ENCODE measurements around the gene ADARB1.

ADARB1 gene

GRCh38 chr21:45224189-45224938 is 150.0 kb downstream of the ADARB1 start:
- ChIA-PET CTCF (no interaction called here), POLR2A (no interaction called here)
- DNase-seq (ENCODE audit: extremely low spot score), result no peak
- no peak for TF ChIP-seq FOXA1 (IDR thresholded peaks at IDR 0.05)
- TF ChIP-seq SUZ12 (IDR thresholded peaks at IDR 0.05), result no peak
- no peak for TF ChIP-seq FOXM1 (IDR thresholded peaks at IDR 0.05; ENCODE audit: borderline replicate concordance)
- no peak for TF ChIP-seq LEF1 (IDR thresholded peaks at IDR 0.05; ENCODE audit: borderline replicate concordance)
- no peak for TF ChIP-seq ELF4 (IDR thresholded peaks at IDR 0.05)
- no peak for TF ChIP-seq HDGF (IDR thresholded peaks at IDR 0.05; ENCODE audit: borderline replicate concordance)
- TF ChIP-seq ZNF384 (IDR thresholded peaks at IDR 0.05), result no peak
- TF ChIP-seq CTBP1 (IDR thresholded peaks at IDR 0.05; ENCODE audit: borderline replicate concordance), result no peak
- TF ChIP-seq BHLHE40 (IDR thresholded peaks at IDR 0.05; ENCODE audit: borderline replicate concordance), result no peak
- no peak for TF ChIP-seq NFRKB (IDR thresholded peaks at IDR 0.05)
- TF ChIP-seq PKNOX1 (IDR thresholded peaks at IDR 0.05), result no peak
- TF ChIP-seq TARDBP (IDR thresholded peaks at IDR 0.05), result no peak
- no peak for TF ChIP-seq SP1 (IDR thresholded peaks at IDR 0.05)

GRCh38 chr21:45225041-45225740 is 150.8 kb downstream of the ADARB1 start:
- no peak for DNase-seq (ENCODE audit: extremely low spot score)
- POLR2A ChIA-PET, result no interaction called here
- TF ChIP-seq CTBP1 (IDR thresholded peaks at IDR 0.05; ENCODE audit: borderline replicate concordance) (no peak), HDGF (IDR thresholded peaks at IDR 0.05; ENCODE audit: borderline replicate concordance) (no peak), SUZ12 (IDR thresholded peaks at IDR 0.05) (no peak), NFRKB (IDR thresholded peaks at IDR 0.05) (no peak), LEF1 (IDR thresholded peaks at IDR 0.05; ENCODE audit: borderline replicate concordance) (no peak), BHLHE40 (IDR thresholded peaks at IDR 0.05; ENCODE audit: borderline replicate concordance) (no peak)
- CTCF ChIA-PET, result no interaction called here

- DNase-seq (ENCODE audit: extremely low spot score), result no peak
- TF ChIP-seq PKNOX1 (IDR thresholded peaks at IDR 0.05) (no peak), SUZ12 (IDR thresholded peaks at IDR 0.05) (no peak), TARDBP (IDR thresholded peaks at IDR 0.05) (no peak), NFRKB (IDR thresholded peaks at IDR 0.05) (no peak), FOXK2 (IDR thresholded peaks at IDR 0.05) (no peak), BHLHE40 (IDR thresholded peaks at IDR 0.05; ENCODE audit: borderline replicate concordance) (no peak), HDGF (IDR thresholded peaks at IDR 0.05; ENCODE audit: borderline replicate concordance) (no peak), SP1 (IDR thresholded peaks at IDR 0.05) (no peak), FOXA1 (IDR thresholded peaks at IDR 0.05) (no peak), ELF4 (IDR thresholded peaks at IDR 0.05) (no peak), FOXM1 (IDR thresholded peaks at IDR 0.05; ENCODE audit: borderline replicate concordance) (no peak), ARNT (IDR thresholded peaks at IDR 0.05) (no peak)
- CTCF ChIA-PET, result no interaction called here
- POLR2A ChIA-PET, result no interaction called here
Observed at GRCh38 chr21:45225741-45226327, 151.5 kb downstream of the ADARB1 start.

- CTCF ChIA-PET, result no interaction called here
- POLR2A ChIA-PET, result no interaction called here
- DNase-seq (ENCODE audit: extremely low spot score), result no peak
- TF ChIP-seq FOXA1 (IDR thresholded peaks at IDR 0.05), result no peak
- TF ChIP-seq FOXK2 (IDR thresholded peaks at IDR 0.05), result no peak
- no peak for TF ChIP-seq NFRKB (IDR thresholded peaks at IDR 0.05)
- TF ChIP-seq SUZ12 (IDR thresholded peaks at IDR 0.05), result no peak
- TF ChIP-seq ARNT (IDR thresholded peaks at IDR 0.05), result no peak
- TF ChIP-seq TARDBP (IDR thresholded peaks at IDR 0.05), result no peak
- no peak for TF ChIP-seq PKNOX1 (IDR thresholded peaks at IDR 0.05)
- no peak for TF ChIP-seq FOXM1 (IDR thresholded peaks at IDR 0.05; ENCODE audit: borderline replicate concordance)
- no peak for TF ChIP-seq ELF4 (IDR thresholded peaks at IDR 0.05)
- no peak for TF ChIP-seq BHLHE40 (IDR thresholded peaks at IDR 0.05; ENCODE audit: borderline replicate concordance)
- TF ChIP-seq SP1 (IDR thresholded peaks at IDR 0.05), result no peak
- no peak for TF ChIP-seq L3MBTL2 (conservative IDR thresholded peaks at IDR 0.05)
- TF ChIP-seq LEF1 (IDR thresholded peaks at IDR 0.05; ENCODE audit: borderline replicate concordance), result no peak
- TF ChIP-seq CTBP1 (IDR thresholded peaks at IDR 0.05; ENCODE audit: borderline replicate concordance), result no peak
- no peak for TF ChIP-seq HDGF (IDR thresholded peaks at IDR 0.05; ENCODE audit: borderline replicate concordance)
- no peak for TF ChIP-seq ZNF384 (IDR thresholded peaks at IDR 0.05)
Observed at GRCh38 chr21:45226540-45227326, 152.4 kb downstream of the ADARB1 start.

- ChIA-PET CTCF (no interaction called here), POLR2A (no interaction called here)
- DNase-seq (ENCODE audit: extremely low spot score), result no peak
- TF ChIP-seq HDGF (IDR thresholded peaks at IDR 0.05; ENCODE audit: borderline replicate concordance) (no peak), FOXM1 (IDR thresholded peaks at IDR 0.05; ENCODE audit: borderline replicate concordance) (no peak), SUZ12 (IDR thresholded peaks at IDR 0.05) (no peak), PKNOX1 (IDR thresholded peaks at IDR 0.05) (no peak), ELF4 (IDR thresholded peaks at IDR 0.05) (no peak), LEF1 (IDR thresholded peaks at IDR 0.05; ENCODE audit: borderline replicate concordance) (no peak), FOXA1 (IDR thresholded peaks at IDR 0.05) (no peak), CTBP1 (IDR thresholded peaks at IDR 0.05; ENCODE audit: borderline replicate concordance) (no peak), ARNT (IDR thresholded peaks at IDR 0.05) (no peak), SP1 (IDR thresholded peaks at IDR 0.05) (no peak), BHLHE40 (IDR thresholded peaks at IDR 0.05; ENCODE audit: borderline replicate concordance) (no peak), ZNF384 (IDR thresholded peaks at IDR 0.05) (no peak), FOXK2 (IDR thresholded peaks at IDR 0.05) (no peak), NFRKB (IDR thresholded peaks at IDR 0.05) (no peak), L3MBTL2 (conservative IDR thresholded peaks at IDR 0.05) (no peak), TARDBP (IDR thresholded peaks at IDR 0.05) (no peak)
Observed at GRCh38 chr21:45227735-45228134, 153.4 kb downstream of the ADARB1 start.

All from HEK293T (cell line).